ENCODE data around the gene STXBP4.

Gene STXBP4

DNA sequence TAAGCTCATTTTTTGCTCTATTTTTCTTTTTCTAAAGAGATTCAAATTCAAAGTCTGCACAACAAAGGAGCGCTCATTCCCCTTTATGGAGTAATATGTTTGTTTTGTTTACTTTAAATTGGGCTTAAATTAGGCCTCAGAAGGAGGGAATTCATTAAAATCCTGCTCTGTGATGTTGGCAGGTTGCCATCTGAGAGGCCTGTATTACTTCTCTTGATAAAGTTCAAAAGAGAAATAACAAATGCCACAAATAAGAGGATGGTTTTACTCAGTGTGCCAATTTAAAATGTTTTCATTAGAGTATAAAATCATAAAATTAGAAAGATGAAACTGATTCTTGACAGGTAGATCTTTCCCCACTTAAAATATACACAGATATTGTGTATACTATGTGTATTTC is 241.7 kb downstream of the STXBP4 start:
- TF ChIP-seq, protein P1, sequence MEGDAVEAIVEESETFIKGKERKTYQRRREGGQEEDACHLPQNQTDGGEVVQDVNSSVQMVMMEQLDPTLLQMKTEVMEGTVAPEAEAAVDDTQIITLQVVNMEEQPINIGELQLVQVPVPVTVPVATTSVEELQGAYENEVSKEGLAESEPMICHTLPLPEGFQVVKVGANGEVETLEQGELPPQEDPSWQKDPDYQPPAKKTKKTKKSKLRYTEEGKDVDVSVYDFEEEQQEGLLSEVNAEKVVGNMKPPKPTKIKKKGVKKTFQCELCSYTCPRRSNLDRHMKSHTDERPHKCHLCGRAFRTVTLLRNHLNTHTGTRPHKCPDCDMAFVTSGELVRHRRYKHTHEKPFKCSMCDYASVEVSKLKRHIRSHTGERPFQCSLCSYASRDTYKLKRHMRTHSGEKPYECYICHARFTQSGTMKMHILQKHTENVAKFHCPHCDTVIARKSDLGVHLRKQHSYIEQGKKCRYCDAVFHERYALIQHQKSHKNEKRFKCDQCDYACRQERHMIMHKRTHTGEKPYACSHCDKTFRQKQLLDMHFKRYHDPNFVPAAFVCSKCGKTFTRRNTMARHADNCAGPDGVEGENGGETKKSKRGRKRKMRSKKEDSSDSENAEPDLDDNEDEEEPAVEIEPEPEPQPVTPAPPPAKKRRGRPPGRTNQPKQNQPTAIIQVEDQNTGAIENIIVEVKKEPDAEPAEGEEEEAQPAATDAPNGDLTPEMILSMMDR (IDR thresholded peaks at IDR 0.05; ENCODE audit: low read depth, low read length, missing control alignments): no peak
- Histone ChIP-seq H3K36me3 (replicated peaks) (no peaks in the 10 kb centered on the region), H3K27me3 (replicated peaks) (no peaks in the 10 kb centered on the region), H3K4me3 (ENCODE audit: low read depth, low read length) (no peak overlapping the region), H3K27ac (no peak overlapping the region)
- no peak for DNase-seq
- in situ Hi-C loops (cut with HindIII; ENCODE audit: low pct_ligation_motif_present, low sequenced_read_pairs): no loop called here

DNA sequence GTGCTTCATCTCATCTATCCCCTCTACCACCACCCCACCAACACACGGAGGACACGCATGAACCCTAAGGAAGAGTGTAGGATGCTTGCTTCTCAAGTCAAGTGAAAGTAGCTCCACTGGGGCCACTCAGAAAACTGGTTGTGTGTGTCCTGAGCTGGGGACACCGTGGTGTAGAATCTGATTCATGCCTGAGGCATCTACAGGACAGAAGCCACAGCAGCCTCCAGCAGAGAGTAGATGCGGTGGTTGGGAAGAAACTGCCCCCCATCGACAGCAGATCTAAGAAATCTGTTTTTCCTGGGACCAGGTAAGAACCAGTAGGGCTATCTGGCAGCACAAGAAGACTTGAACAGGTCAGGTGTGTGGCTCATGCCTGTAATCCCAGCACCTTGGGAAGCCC is 244.3 kb downstream of the STXBP4 start:
- in situ Hi-C loops (cut with HindIII; ENCODE audit: low pct_ligation_motif_present, low sequenced_read_pairs): no loop called here
- H3K4me3 ChIP-seq (ENCODE audit: low read depth, low read length): no peak overlapping the region
- DNase-seq: no peak
- no peak overlapping the region for H3K27ac ChIP-seq
- no peaks in the 10 kb centered on the region for H3K36me3 ChIP-seq (replicated peaks)
- TF ChIP-seq, protein P1 (IDR thresholded peaks at IDR 0.05; ENCODE audit: low read depth, low read length, missing control alignments): no peak
- no peaks in the 10 kb centered on the region for H3K27me3 ChIP-seq (replicated peaks)

DNA sequence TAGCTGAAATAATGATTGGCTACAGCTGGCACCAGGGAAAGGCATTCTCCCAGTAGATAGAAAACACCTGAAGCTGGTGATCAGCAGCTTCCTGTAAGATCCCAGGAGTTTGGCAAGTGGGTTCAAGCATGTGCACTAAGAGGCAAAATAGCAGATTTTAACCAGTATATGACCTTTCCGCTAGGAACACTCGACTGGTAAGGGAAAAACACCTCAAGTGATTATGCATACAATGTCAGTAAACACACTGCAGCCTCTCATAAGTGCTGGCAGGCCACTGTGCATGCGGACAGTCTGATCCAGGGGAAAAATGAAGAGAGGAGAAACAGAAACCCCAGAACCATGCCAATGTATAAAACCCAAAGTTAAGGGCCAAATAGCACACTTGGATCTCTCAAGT is 247.1 kb downstream of the STXBP4 start:
- in situ Hi-C loops (cut with HindIII; ENCODE audit: low pct_ligation_motif_present, low sequenced_read_pairs): no loop called here
- Histone ChIP-seq H3K36me3 (replicated peaks) (no peaks in the 10 kb centered on the region), H3K4me3 (ENCODE audit: low read depth, low read length) (no peak overlapping the region), H3K27ac (no peak overlapping the region), H3K27me3 (replicated peaks) (no peaks in the 10 kb centered on the region)
- DNase-seq: no peak
- TF ChIP-seq, protein P1 (IDR thresholded peaks at IDR 0.05; ENCODE audit: low read depth, low read length, missing control alignments): no peak

DNA sequence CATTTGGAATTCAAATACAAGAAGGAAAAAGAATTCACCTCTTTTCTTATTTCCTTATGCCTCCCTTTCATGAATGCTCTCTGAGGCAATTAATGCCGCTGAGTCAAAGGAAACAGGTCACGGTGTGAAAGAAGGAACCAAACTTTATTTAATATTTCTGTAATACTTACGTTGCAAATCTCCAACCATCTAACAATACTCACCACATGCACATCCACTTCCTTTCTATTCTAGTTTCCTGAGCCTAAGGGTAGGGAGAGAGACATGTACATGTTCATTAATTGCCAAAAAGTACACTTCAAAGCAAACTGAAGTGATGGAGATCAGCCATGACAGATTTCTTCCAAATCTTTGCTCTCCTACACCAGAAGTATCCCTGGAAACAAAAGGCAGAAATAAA is 248.3 kb downstream of the STXBP4 start:
- no peak overlapping the region for H3K27ac ChIP-seq
- H3K4me3 ChIP-seq (ENCODE audit: low read depth, low read length): no peak overlapping the region
- no peaks in the 10 kb centered on the region for H3K36me3 ChIP-seq (replicated peaks)
- no peak for DNase-seq
- in situ Hi-C loops (cut with HindIII; ENCODE audit: low pct_ligation_motif_present, low sequenced_read_pairs): no loop called here
- TF ChIP-seq, protein P1 (IDR thresholded peaks at IDR 0.05; ENCODE audit: low read depth, low read length, missing control alignments): no peak
- no peaks in the 10 kb centered on the region for H3K27me3 ChIP-seq (replicated peaks)

DNA sequence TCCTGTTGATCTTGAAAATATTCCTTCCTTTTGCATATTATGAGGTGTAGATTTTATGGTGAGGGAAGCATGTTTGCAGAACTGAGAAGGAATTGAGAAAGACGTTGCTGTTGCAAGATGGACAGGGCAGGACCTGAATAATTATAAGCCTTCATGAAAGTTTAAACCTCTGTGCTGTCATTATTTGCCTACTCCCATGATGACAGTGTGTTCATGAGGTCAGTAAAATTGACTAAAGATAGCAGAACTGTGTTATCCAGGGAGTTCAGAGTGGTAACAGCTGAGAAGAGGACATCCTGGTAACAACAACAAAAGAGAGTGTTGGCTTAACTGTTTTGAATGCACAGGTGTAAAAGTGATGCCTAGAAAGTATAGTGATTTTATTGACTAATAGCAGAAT is 250.9 kb downstream of the STXBP4 start:
- TF ChIP-seq, protein P1 (IDR thresholded peaks at IDR 0.05; ENCODE audit: low read depth, low read length, missing control alignments): no peak
- no peaks in the 10 kb centered on the region for H3K27me3 ChIP-seq (replicated peaks)
- H3K4me3 ChIP-seq (ENCODE audit: low read depth, low read length): no peak overlapping the region
- no peaks in the 10 kb centered on the region for H3K36me3 ChIP-seq (replicated peaks)
- DNase-seq: no peak
- no peak overlapping the region for H3K27ac ChIP-seq
- in situ Hi-C loops (cut with HindIII; ENCODE audit: low pct_ligation_motif_present, low sequenced_read_pairs): no loop called here

DNA sequence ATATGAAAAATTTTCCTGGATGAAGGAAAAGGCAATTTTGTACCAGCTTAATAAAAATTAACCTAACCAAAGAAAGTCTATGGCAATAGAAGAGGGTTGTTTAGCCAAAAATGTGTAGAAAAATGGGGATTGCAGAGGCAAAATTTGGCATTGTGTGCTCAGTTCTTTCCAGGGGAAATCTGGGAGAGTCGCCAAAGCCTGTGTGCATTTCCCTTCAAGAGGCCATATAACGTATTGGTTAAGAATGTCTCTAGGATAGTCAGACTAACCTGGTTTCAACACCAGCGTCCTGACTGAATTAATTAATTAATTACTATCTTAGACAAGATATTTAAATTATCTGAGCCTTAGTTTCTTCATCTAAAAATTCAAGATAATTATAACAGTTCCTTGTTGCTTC is 251.4 kb downstream of the STXBP4 start:
- TF ChIP-seq, protein P1 (IDR thresholded peaks at IDR 0.05; ENCODE audit: low read depth, low read length, missing control alignments): no peak
- in situ Hi-C loops (cut with HindIII; ENCODE audit: low pct_ligation_motif_present, low sequenced_read_pairs): no loop called here
- H3K4me3 ChIP-seq (ENCODE audit: low read depth, low read length): no peak overlapping the region
- H3K36me3 ChIP-seq (replicated peaks): no peaks in the 10 kb centered on the region
- H3K27ac ChIP-seq: no peak overlapping the region
- DNase-seq: no peak
- H3K27me3 ChIP-seq (replicated peaks): no peaks in the 10 kb centered on the region
